GM21576 (cell line): ENCODE measurements around the gene TGFB2.

ENCODE experiments used
- ATAC-seq: cut with Tn5 transposase; IDR thresholded peaks from one replicate; pipeline ENCODE4 v1.9.1; 2021; ENCODE audit warnings: mild to moderate bottlenecking, moderate library complexity; ENCODE audit not compliant: unreplicated experiment

TGFB2 gene

GRCh38 chr1:218480588-218481099 is 135.5 kb downstream of the TGFB2 start:
- no peak for ATAC-seq

GRCh38 chr1:218481116-218481775 is 136.1 kb downstream of the TGFB2 start:
- ATAC-seq = no peak

GRCh38 chr1:218482683-218483082 is 137.5 kb downstream of the TGFB2 start:
- no peak for ATAC-seq

- ATAC-seq = no peak
Measured at GRCh38 chr1:218485241-218485928, 140.2 kb downstream of the TGFB2 start.

GRCh38 chr1:218488531-218488930 is 143.4 kb downstream of the TGFB2 start:
- ATAC-seq = no peak

GRCh38 chr1:218488986-218489385 is 143.8 kb downstream of the TGFB2 start:
- no peak for ATAC-seq

GRCh38 chr1:218490406-218490922 is 145.3 kb downstream of the TGFB2 start:
- ATAC-seq = no peak

- no peak for ATAC-seq
Measured at GRCh38 chr1:218492874-218493273, 147.7 kb downstream of the TGFB2 start.

GRCh38 chr1:218493986-218494385 is 148.8 kb downstream of the TGFB2 start:
- no peak for ATAC-seq
